GM10248 (cell line): ENCODE data around the gene VAMP4.
"Not testable (repeated sequence)": the region's sequence is repeated elsewhere in the genome, so short reads cannot be mapped to it uniquely, and the experiment has no call there.

Experiments
- CTCF ChIA-PET: fragments of 300-600 bp; sonication (Branson Sonifier 250); formaldehyde crosslinking; extraction: SDS; loops from one replicate; lab custom pipeline; 2021; ENCODE audit warnings: antibody characterized with exemption; lab: Yijun Ruan, JAX
- POLR2A ChIA-PET: fragments of 350-650 bp; sonication (Branson Sonifier 250); formaldehyde crosslinking; extraction: SDS; loops from one replicate; lab custom pipeline; 2020; ENCODE audit warnings: antibody characterized with exemption; lab: Yijun Ruan, JAX
- DNase-seq: peaks from one replicate; pipeline ENCODE4 v3.0.0; 2012; ENCODE audit errors: extremely low spot score
- TF ChIP-seq, protein P1 (sequence below): IDR thresholded peaks from 2 replicates; pipeline ENCODE4 v1.5.1; 2012; ENCODE audit warnings: mild to moderate bottlenecking, low read depth; ENCODE audit errors: extremely low read depth, missing control alignments, control extremely low read depth

VAMP4 gene

DNA sequence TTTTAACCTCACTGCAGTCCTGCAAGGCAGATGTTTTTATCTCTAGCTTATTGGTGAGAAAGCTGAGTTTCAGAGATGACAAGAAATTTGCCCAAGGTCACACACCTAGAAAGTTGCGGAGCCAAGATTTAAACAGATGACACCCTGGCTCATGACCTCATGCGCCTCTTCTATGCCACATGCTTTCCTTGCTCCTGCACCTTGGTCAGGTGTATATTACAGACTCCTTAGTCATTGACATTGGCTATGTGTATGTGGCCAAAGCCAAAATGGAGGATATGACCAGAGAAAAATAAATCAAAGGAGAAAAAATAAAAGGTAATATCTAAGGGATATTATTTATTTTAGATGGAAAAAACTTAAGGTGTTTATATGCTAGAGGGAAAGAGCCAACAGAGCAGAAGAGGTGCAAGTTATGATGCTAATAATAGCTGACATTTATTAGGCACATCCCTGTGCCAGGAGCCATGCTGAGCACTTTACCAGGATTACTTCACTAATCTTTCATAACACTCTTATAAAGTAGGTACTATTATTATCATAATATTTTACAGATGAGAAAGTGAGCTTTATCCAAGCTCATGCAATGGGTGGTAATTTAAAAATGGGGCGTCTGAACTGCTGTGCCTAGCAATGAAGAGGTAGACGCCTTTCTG is 75.6 kb downstream of the VAMP4 start:
- TF ChIP-seq, protein P1, sequence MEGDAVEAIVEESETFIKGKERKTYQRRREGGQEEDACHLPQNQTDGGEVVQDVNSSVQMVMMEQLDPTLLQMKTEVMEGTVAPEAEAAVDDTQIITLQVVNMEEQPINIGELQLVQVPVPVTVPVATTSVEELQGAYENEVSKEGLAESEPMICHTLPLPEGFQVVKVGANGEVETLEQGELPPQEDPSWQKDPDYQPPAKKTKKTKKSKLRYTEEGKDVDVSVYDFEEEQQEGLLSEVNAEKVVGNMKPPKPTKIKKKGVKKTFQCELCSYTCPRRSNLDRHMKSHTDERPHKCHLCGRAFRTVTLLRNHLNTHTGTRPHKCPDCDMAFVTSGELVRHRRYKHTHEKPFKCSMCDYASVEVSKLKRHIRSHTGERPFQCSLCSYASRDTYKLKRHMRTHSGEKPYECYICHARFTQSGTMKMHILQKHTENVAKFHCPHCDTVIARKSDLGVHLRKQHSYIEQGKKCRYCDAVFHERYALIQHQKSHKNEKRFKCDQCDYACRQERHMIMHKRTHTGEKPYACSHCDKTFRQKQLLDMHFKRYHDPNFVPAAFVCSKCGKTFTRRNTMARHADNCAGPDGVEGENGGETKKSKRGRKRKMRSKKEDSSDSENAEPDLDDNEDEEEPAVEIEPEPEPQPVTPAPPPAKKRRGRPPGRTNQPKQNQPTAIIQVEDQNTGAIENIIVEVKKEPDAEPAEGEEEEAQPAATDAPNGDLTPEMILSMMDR: no peak
- CTCF ChIA-PET: interaction anchor here (1.5 to 4.5 kb wide), 2 partner anchors 9 to 11 kb away, joined by 5 to 29 read pairs; no protein-coding TSS in a partner anchor
- DNase-seq: no peak
- POLR2A ChIA-PET: no interaction called here

DNA sequence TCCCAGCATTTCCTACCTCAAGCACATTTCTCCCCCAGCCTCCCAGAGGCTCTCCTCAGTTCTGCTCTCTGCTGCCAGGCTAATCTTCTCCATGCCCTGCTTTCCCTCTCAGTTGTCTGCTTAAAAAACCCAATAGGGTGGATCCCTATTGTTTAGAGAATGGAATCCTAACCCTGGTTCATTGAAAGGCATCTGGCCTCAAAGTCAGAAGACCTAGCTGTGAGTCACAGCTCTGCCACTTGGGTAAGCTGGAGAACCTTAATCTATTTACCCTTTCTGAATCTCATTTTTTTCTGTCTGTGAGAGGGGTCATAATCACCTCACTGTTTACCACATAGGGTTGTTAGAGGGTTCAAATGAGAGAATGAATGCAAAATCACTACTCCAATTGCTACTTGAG is 76.9 kb downstream of the VAMP4 start:
- ChIA-PET POLR2A (no interaction called here), CTCF (interaction anchor here (4.5 kb wide), 1 partner anchor 10 kb away, joined by 29 read pairs; no protein-coding TSS in a partner anchor)
- TF ChIP-seq, protein P1: no peak
- DNase-seq: no peak

DNA sequence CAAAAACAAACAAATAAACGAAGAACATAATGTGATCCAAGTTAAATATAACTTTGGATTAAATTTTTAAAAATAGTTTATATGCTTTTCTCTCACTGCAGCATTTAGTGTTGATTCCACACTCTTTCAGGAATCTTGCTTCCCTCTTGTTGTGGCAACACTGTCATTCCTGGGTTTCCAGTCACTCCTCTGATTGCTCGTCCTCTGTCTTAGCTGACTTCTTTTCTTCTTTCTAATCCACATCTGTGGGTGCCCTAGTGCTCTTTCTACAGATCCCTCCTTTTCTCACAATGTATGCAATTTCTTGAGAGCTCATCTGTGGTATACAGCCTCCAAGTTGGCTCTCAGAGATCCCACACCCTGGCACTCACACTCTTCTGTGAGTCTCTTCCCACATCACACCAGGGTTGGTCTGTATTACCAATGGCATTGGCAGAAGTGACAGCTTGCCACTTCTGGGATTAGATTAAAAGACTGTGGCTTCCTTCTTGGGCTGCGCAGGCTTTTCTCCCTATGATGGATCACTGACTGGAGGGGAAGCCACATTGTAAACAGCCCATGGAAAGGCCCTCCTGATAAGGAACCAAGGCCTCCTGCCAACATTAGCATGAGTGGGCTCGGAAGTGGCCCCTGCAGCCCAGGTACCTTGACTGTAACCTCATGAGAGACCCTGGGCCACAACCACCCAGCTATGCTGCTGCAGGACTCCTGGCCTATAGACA is 77.8 kb downstream of the VAMP4 start:
- ChIA-PET CTCF (interaction anchor here (2.6 kb wide), 1 partner anchor 19 kb away, joined by 10 read pairs; no protein-coding TSS in a partner anchor), POLR2A (no interaction called here)

DNA sequence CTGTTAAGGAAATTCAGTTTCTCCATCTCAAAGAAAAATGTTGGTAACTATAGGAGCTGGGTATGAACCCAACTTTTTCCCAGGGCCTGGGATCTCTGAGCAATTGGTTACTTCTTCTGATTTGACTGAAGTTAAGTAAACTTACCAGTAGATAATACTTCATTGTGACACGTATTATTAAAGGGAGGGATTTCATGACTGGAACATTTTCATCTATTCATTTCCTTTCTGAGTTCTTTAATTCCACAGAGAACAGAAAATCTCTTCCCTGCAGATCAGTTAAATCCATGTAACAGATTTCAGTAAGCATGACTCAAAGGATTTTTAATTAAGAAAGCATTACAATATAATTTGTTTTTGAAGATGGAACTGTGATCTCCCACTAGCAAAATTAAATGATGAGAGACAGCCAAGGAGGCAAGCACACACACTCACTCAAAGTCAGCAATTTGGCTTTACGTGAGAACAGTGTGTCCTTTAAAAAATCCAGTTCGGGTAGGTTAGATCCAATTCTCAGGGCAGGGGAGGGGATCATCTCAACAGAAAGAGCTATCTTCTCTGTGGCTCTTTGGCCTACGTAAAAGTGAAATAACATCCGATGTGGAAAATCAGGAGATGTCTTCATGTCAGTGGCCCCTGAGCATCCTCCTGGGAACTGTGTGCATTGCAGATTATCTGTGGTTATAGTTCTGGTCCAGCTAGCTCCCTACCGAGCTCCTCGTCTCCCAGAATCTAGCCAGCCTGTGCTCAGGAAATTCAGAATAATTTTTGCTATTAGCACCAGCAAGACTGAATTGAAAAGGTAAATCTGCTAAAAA is 78.6 kb downstream of the VAMP4 start:
- POLR2A ChIA-PET: no interaction called here
- CTCF ChIA-PET: interaction anchor here (2.6 kb wide), 1 partner anchor 18 kb away, joined by 10 read pairs; no protein-coding TSS in a partner anchor
- TF ChIP-seq, protein P1: no peak
- no peak for DNase-seq

More for the DNA sequence above, 77.8 kb downstream of the VAMP4 start:
- TF ChIP-seq, protein P1: no peak
- DNase-seq: no peak

DNA sequence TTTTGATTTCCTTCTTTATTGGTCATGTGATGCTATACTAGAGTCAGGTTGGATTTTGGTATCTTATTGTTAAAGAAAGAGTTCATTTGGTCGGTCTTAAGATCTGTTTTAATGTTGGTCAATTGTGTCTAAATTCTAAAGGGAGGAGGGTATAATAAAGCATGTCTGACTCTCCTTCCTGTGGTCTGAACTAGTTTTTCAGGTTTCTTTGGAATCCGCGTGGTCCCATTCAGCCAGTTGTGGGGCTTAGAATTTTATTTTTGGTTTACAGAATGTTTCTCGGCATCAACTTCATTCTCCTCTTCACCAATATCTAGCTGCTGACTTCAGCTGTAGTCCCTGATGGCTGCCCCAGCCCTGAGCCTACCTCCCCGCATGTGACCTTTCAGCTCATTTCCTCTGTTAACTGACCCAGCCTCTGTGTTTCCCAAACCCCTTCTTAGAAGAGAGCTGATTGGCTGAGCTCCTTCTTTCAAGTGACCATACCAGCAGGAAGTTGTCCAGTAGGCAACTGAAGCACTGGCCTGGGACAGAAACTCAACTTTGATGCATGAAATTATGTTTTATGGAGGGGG is 80.7 kb downstream of the VAMP4 start:
- POLR2A ChIA-PET: no interaction called here
- TF ChIP-seq, protein P1: no peak
- no peak for DNase-seq
- CTCF ChIA-PET: interaction anchor here (0.8 kb wide), 1 partner anchor 17 kb away, joined by 3 read pairs; no protein-coding TSS in a partner anchor

DNA sequence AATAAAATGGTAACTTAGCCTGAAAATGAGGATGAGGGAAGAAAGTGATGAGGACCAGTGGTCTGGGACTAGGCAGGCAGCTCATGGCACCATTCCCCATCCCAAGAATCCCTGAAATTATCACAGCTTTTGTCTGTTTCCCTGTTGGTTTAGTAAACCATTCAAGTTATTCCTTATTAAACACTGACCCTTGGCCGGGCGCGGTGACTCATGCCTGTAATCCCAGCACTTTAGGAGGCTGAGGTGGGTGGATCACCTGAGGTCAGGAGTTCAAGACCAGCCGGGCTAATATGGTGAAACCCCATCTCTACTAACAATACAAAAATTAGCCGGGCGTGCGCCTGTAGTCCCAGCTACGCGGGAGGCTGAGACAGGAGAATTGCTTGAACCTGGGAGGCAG is 85.7 kb downstream of the VAMP4 start:
- POLR2A ChIA-PET, DNase-seq: not testable (repeated sequence)
- CTCF ChIA-PET: interaction anchor here (0.8 to 6.6 kb wide), 8 partner anchors 11 to 332 kb away, joined by 3 to 62 read pairs (median 6); partner anchors contain the start of gene MYOCOS
